CD14-positive monocyte (primary cell): ENCODE measurements around the gene ZNF738. TPM values are rescaled to one million over a fixed set of nuclear protein-coding genes. Genes with fewer than 3 reads are reported as not detected.

Experiments used
- DNase-seq, 3 donors: peaks; one replicate each; pipeline ENCODE4 v3.0.0-alpha.2; 2011 to 2022
- H2AFZ ChIP-seq: 2 replicates; pipeline ENCODE4 v1.6.0; 2012; ENCODE audit warnings: mild to moderate bottlenecking, low read depth, low read length, inconsistent platforms; ENCODE audit not compliant: insufficient read depth, poor library complexity, severe bottlenecking
- H3K27ac ChIP-seq, 2 donors: 1 replicate in 1 of 2; 2 replicates in 1 of 2; pipeline ENCODE4 v1.5.1; 2012 to 2013; ENCODE audit warnings: low read length in 2 of 2, control low read depth in 1 of 2, inconsistent platforms in 1 of 2, low read depth in 1 of 2, mild to moderate bottlenecking in 1 of 2
- H3K27me3 ChIP-seq, 2 donors: one replicate each; pipeline versions ENCODE4 v1.6.0 to v1.6.1; 2011 to 2013; ENCODE audit warnings: low read length in 2 of 2; ENCODE audit not compliant: control insufficient read depth in 2 of 2, insufficient read depth in 2 of 2
- H3K36me3 ChIP-seq, 2 donors: replicated peaks in 1 of 2; 1 replicate in 1 of 2; 2 replicates in 1 of 2; pipeline versions ENCODE4 v1.5.1 to v1.6.1; 2012 to 2013; ENCODE audit warnings: low read length in 2 of 2, control low read depth in 1 of 2, inconsistent platforms in 1 of 2, mild to moderate bottlenecking in 1 of 2; ENCODE audit not compliant: insufficient read depth in 2 of 2, control insufficient read depth in 1 of 2
- H3K4me1 ChIP-seq, 2 donors: 1 replicate in 1 of 2; 2 replicates in 1 of 2; pipeline versions ENCODE4 v1.5.1 to v1.6.1; 2012 to 2013; ENCODE audit warnings: low read length in 2 of 2, control low read depth in 1 of 2, inconsistent platforms in 1 of 2, mild to moderate bottlenecking in 1 of 2, moderate library complexity in 1 of 2; ENCODE audit not compliant: insufficient read depth in 2 of 2, control insufficient read depth in 1 of 2
- H3K4me2 ChIP-seq: replicated peaks from 2 replicates; pipeline ENCODE3; 2012; ENCODE audit warnings: low read length, moderate library complexity, mild to moderate bottlenecking; ENCODE audit not compliant: poor library complexity, severe bottlenecking; ENCODE audit errors: extremely low read depth
- H3K4me3 ChIP-seq, 3 experiments: fragments of 200-600 bp in 1 of 3; sonication (generic) in 1 of 3; replicated peaks in 1 of 3; 1 replicate in 2 of 3; 2 replicates in 1 of 3; pipeline ENCODE4 v1.5.1; 2011 to 2013; ENCODE audit warnings: low read length in 3 of 3, mild to moderate bottlenecking in 3 of 3, control low read depth in 2 of 3, low read depth in 2 of 3, inconsistent platforms in 1 of 3, moderate library complexity in 1 of 3
- H3K79me2 ChIP-seq: 2 replicates; pipeline ENCODE4 v1.6.0; 2012; ENCODE audit warnings: mild to moderate bottlenecking, control low read depth, inconsistent platforms, low read length, moderate library complexity; ENCODE audit not compliant: insufficient read depth
- H3K9ac ChIP-seq: 2 replicates; pipeline ENCODE4 v1.6.0; 2017; ENCODE audit warnings: low read length, mild to moderate bottlenecking; ENCODE audit not compliant: insufficient read depth, poor library complexity, severe bottlenecking
- H3K9me3 ChIP-seq, 2 donors: replicated peaks in 1 of 2; 1 replicate in 1 of 2; 2 replicates in 1 of 2; pipeline versions ENCODE4 v1.5.1 to v1.6.1; 2012 to 2013; ENCODE audit warnings: low read length in 2 of 2, control low read depth in 1 of 2; ENCODE audit not compliant: control insufficient read depth in 1 of 2, insufficient read depth in 1 of 2
- H4K20me1 ChIP-seq: 2 replicates; pipeline ENCODE4 v1.6.0; 2012; ENCODE audit warnings: mild to moderate bottlenecking, low read length, control low read depth, moderate library complexity; ENCODE audit not compliant: insufficient read depth
- H3K27ac Mint-ChIP-seq, 7 donors: one replicate each; pipeline ENCODE4 v1.8.0; 2020; ENCODE audit warnings: mild to moderate bottlenecking in 7 of 7, mixed read lengths in 7 of 7, moderate library complexity in 6 of 7, inconsistent platforms in 2 of 7
- H3K27me3 Mint-ChIP-seq, 3 donors: one replicate each; pipeline ENCODE4 v1.8.0; 2021 to 2022; ENCODE audit warnings: low read depth in 3 of 3, mild to moderate bottlenecking in 3 of 3, mixed read lengths in 3 of 3, moderate library complexity in 3 of 3, inconsistent platforms in 1 of 3
- H3K36me3 Mint-ChIP-seq, 2 donors: one replicate each; pipeline ENCODE4 v1.8.0; 2020; ENCODE audit warnings: mixed read lengths in 2 of 2, inconsistent platforms in 1 of 2, mild to moderate bottlenecking in 1 of 2
- H3K4me1 Mint-ChIP-seq: one replicate; pipeline ENCODE4 v1.8.0; 2020; ENCODE audit warnings: mild to moderate bottlenecking, mixed read lengths
- H3K4me3 Mint-ChIP-seq, 2 donors: one replicate each; pipeline ENCODE4 v1.8.0; 2020; ENCODE audit warnings: mild to moderate bottlenecking in 2 of 2, mixed read lengths in 2 of 2, moderate library complexity in 1 of 2
- H3K9me3 Mint-ChIP-seq, 7 donors: one replicate each; pipeline ENCODE4 v1.8.0; 2020 to 2022; ENCODE audit warnings: mixed read lengths in 7 of 7, mild to moderate bottlenecking in 6 of 7, moderate library complexity in 6 of 7, inconsistent platforms in 2 of 7
- WGBS: methylation state at CpG from one replicate; pipeline ENCODE4 v1.1.5; 2013; ENCODE audit warnings: missing lambda C conversion rate; ENCODE audit not compliant: insufficient coverage; 5-methylcytosine and 5-hydroxymethylcytosine counted together
- intact Hi-C, 2 donors: fragments of 100-400 bp; cut with micrococcal nuclease; formaldehyde crosslinking; loops; one replicate each; pipeline versions ENCODE4 v1.15.0 to v1.15.1; 2023
- polyA plus RNA-seq, 3 donors: library from polyadenylated mRNA; depleted of rRNA in 1 of 3; unstranded in 2 of 3; stranded (reverse) in 1 of 3; fragments of 300-500 nt in 2 of 3; fragments of >200 nt in 1 of 3; fragmentation: Illumina TruSeq in 2 of 3; gene quantifications; 1 replicate in 2 of 3; 2 replicates in 1 of 3; pipeline ENCODE4 v1.2.3, GENCODE V29; 2012 to 2021
- TF ChIP-seq, protein P1 (sequence below): fragments of 200-600 bp; IDR thresholded peaks from one replicate; pipeline ENCODE4 v1.8.0; 2022; ENCODE audit warnings: antibody characterized with exemption, mild to moderate bottlenecking

Gene ZNF738
- polyA plus RNA-seq, 3 donors: 3.5 to 5.0 (median 4.0) TPM

DNA sequence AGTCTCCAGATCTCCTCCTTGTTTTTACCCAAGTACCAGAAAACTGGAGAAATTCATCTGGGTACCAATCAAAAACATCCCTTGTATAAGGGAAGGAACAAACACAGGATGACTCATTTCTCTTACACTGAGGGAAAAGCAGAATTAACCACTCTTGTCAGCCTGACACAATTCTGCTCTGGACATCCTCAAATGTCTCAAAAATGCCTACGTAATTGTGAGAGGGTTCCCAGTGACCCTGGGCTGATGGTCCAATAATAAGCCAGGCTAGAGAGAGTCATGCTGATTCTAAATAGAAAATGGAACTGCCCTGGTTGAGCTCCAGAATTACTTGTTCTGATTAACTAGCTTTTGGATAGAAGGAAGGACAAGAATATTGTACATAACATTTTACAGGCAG is 44.1 kb upstream of the ZNF738 start:
- H3K27ac ChIP-seq: peak overlapping the region; percentile 9 to 86
- H3K4me1 ChIP-seq: peaks cover 16 to 27% of the 10 kb centered on the region in 2 donors
- peaks cover 22% of the 10 kb centered on the region for H3K4me1 Mint-ChIP-seq
- H4K20me1 ChIP-seq: no peaks in the 10 kb centered on the region
- peaks cover 4 to 38% of the 10 kb centered on the region in 2 donors for H3K36me3 ChIP-seq
- peak overlapping the region in 6 of 7 donors; percentile 43 to 92 (median 80) for H3K27ac Mint-ChIP-seq
- peak; percentile 75 to 91 (median 79) for DNase-seq
- H3K27me3 Mint-ChIP-seq: no peaks in the 10 kb centered on the region
- H3K9ac ChIP-seq: no peak overlapping the region
- peak overlapping the region; percentile 60 for H2AFZ ChIP-seq
- peak overlapping the region in 1 of 3 experiments; percentile 31 for H3K4me3 ChIP-seq
- H3K4me3 Mint-ChIP-seq: peak overlapping the region in 1 of 2 donors; percentile 28
- H3K79me2 ChIP-seq: peaks cover 68% of the 10 kb centered on the region
- intact Hi-C loops: loop anchor here in 1 of 2 donors (5.0 to 10.0 kb wide), 2 partner anchors 170 to 283 kb away; partner anchors contain the start of gene ZNF431
- peaks cover 8 to 63% (median 35%) of the 10 kb centered on the region in 7 donors for H3K9me3 Mint-ChIP-seq
- WGBS: no CpG with 5 or more reads among the region's 1 CpG
- peaks cover 24 to 66% of the 10 kb centered on the region in 2 donors for H3K36me3 Mint-ChIP-seq
- no peaks in the 10 kb centered on the region for H3K27me3 ChIP-seq
- peak overlapping the region; percentile 40 for H3K4me2 ChIP-seq
- peaks cover 25 to 31% of the 10 kb centered on the region in 2 donors for H3K9me3 ChIP-seq
- TF ChIP-seq, protein P1, sequence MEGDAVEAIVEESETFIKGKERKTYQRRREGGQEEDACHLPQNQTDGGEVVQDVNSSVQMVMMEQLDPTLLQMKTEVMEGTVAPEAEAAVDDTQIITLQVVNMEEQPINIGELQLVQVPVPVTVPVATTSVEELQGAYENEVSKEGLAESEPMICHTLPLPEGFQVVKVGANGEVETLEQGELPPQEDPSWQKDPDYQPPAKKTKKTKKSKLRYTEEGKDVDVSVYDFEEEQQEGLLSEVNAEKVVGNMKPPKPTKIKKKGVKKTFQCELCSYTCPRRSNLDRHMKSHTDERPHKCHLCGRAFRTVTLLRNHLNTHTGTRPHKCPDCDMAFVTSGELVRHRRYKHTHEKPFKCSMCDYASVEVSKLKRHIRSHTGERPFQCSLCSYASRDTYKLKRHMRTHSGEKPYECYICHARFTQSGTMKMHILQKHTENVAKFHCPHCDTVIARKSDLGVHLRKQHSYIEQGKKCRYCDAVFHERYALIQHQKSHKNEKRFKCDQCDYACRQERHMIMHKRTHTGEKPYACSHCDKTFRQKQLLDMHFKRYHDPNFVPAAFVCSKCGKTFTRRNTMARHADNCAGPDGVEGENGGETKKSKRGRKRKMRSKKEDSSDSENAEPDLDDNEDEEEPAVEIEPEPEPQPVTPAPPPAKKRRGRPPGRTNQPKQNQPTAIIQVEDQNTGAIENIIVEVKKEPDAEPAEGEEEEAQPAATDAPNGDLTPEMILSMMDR: no peak

- H3K4me3 Mint-ChIP-seq: no peak overlapping the region
- no peaks in the 10 kb centered on the region for H3K27me3 ChIP-seq
- H3K36me3 ChIP-seq: peaks cover 4 to 54% of the 10 kb centered on the region in 2 donors
- no peak overlapping the region for H2AFZ ChIP-seq
- H3K27me3 Mint-ChIP-seq: peaks cover 0 to 2% (median 1%) of the 10 kb centered on the region in 3 donors
- DNase-seq: no peak
- H3K27ac ChIP-seq: no peak overlapping the region
- H3K4me2 ChIP-seq: no peak overlapping the region
- peaks cover 75% of the 10 kb centered on the region for H3K79me2 ChIP-seq
- no peaks in the 10 kb centered on the region for H4K20me1 ChIP-seq
- 100% methylated on average over 1 of the region's 1 CpG for WGBS
- intact Hi-C loops: loop anchor here in 1 of 2 donors (5.0 to 10.0 kb wide), 2 partner anchors 173 to 279 kb away; partner anchors contain the start of gene ZNF431
- peak overlapping the region in 1 of 7 donors; percentile 54 for H3K27ac Mint-ChIP-seq
- peaks cover 32% of the 10 kb centered on the region for H3K4me1 Mint-ChIP-seq
- H3K9me3 Mint-ChIP-seq: peaks cover 20 to 72% (median 60%) of the 10 kb centered on the region in 7 donors
- peaks cover 16 to 27% of the 10 kb centered on the region in 2 donors for H3K4me1 ChIP-seq
- TF ChIP-seq, protein P1: no peak
- no peak overlapping the region for H3K9ac ChIP-seq
- no peak overlapping the region for H3K4me3 ChIP-seq
- peaks cover 42 to 50% of the 10 kb centered on the region in 2 donors for H3K9me3 ChIP-seq
- H3K36me3 Mint-ChIP-seq: peaks cover 30 to 71% of the 10 kb centered on the region in 2 donors
These were observed 41.0 kb upstream of the ZNF738 start for GRCh38 chr19:21317821-21318220.
